Muscle of arm (tissue), 14 donors: ENCODE measurements around the gene SCNM1. TPM values are rescaled to one million over a fixed set of nuclear protein-coding genes. Genes with fewer than 3 reads are reported as not detected.
A peak's percentile ranks its signal among the peaks of the same experiment; 100 is the strongest.

Experiments used
- DNase-seq: peaks from one replicate; pipeline ENCODE4 v3.0.0-alpha.2; 2013
- long read RNA-seq, 11 donors: transcript quantifications; one replicate each; lab custom pipeline, GENCODE V29; 2026
- polyA plus RNA-seq, 12 donors: library from polyadenylated mRNA; unstranded; fragments of 120-200 nt; gene quantifications; one replicate each; pipeline ENCODE4 v1.2.1, GENCODE V29; 2013; ENCODE audit not compliant: insufficient read length in 12 of 12

The SCNM1 gene
- polyA plus RNA-seq, result 10 to 100 TPM in 11 of 12 donors, not detected in 1; 23.1 to 54.8 (median 39.1) TPM
- long read RNA-seq, donor 1, transcript SCNM1-202 (7 exons, 2,016 nt), result major isoform, 7 of 18 reads
- long read RNA-seq, donor 1, partial matches to known transcripts, result 0 of 18 reads
- long read RNA-seq, donor 1, other reads (novel, unspliced or antisense), result 0 of 18 reads
- long read RNA-seq, donor 2, transcript SCNM1-202 (7 exons, 2,016 nt), result major isoform, 18 of 29 reads
- long read RNA-seq, donor 2, partial matches to known transcripts, result 0 of 29 reads
- long read RNA-seq, donor 2, other reads (novel, unspliced or antisense), result 0 of 29 reads
- long read RNA-seq, donor 3, transcript SCNM1-206 (5 exons, 862 nt), result minor isoform, 5 of 15 reads
- long read RNA-seq, donor 3, transcript SCNM1-202 (7 exons, 2,016 nt), result major isoform, 6 of 15 reads
- long read RNA-seq, donor 3, partial matches to known transcripts, result 0 of 15 reads
- long read RNA-seq, donor 3, other reads (novel, unspliced or antisense), result 0 of 15 reads
- long read RNA-seq, donor 4, transcript SCNM1-202 (7 exons, 2,016 nt), result major isoform, 5 of 12 reads
- long read RNA-seq, donor 4, transcript SCNM1-206 (5 exons, 862 nt), result major isoform, 5 of 12 reads
- long read RNA-seq, donor 4, partial matches to known transcripts, result 0 of 12 reads
- long read RNA-seq, donor 4, other reads (novel, unspliced or antisense), result 0 of 12 reads
- long read RNA-seq, donor 5, transcript SCNM1-202 (7 exons, 2,016 nt), result major isoform, 10 of 12 reads
- long read RNA-seq, donor 5, partial matches to known transcripts, result 0 of 12 reads
- long read RNA-seq, donor 5, other reads (novel, unspliced or antisense), result 0 of 12 reads
- long read RNA-seq, donor 6, transcript SCNM1-202 (7 exons, 2,016 nt), result major isoform, 7 of 27 reads
- long read RNA-seq, donor 6, partial matches to known transcripts, result 0 of 27 reads
- long read RNA-seq, donor 6, other reads (novel, unspliced or antisense), result 15 of 27 reads
- long read RNA-seq, donor 7, transcript SCNM1-202 (7 exons, 2,016 nt), result major isoform, 5 of 8 reads
- long read RNA-seq, donor 7, partial matches to known transcripts, result 0 of 8 reads
- long read RNA-seq, donor 7, other reads (novel, unspliced or antisense), result 0 of 8 reads
- long read RNA-seq, donor 8, transcript SCNM1-202 (7 exons, 2,016 nt), result major isoform, 14 of 106 reads
- long read RNA-seq, donor 8, partial matches to known transcripts, result 16 of 106 reads
- long read RNA-seq, donor 8, other reads (novel, unspliced or antisense), result 66 of 106 reads
- long read RNA-seq, donor 9, partial matches to known transcripts, result 0 of 5 reads
- long read RNA-seq, donor 9, other reads (novel, unspliced or antisense), result 0 of 5 reads
- long read RNA-seq, donor 10, transcript SCNM1-202 (7 exons, 2,016 nt), result major isoform, 8 of 13 reads
- long read RNA-seq, donor 10, partial matches to known transcripts, result 0 of 13 reads
- long read RNA-seq, donor 10, other reads (novel, unspliced or antisense), result 0 of 13 reads
- long read RNA-seq, donor 11, transcript SCNM1-202 (7 exons, 2,016 nt), result major isoform, 6 of 40 reads
- long read RNA-seq, donor 11, partial matches to known transcripts, result 5 of 40 reads
- long read RNA-seq, donor 11, other reads (novel, unspliced or antisense), result 24 of 40 reads

DNA sequence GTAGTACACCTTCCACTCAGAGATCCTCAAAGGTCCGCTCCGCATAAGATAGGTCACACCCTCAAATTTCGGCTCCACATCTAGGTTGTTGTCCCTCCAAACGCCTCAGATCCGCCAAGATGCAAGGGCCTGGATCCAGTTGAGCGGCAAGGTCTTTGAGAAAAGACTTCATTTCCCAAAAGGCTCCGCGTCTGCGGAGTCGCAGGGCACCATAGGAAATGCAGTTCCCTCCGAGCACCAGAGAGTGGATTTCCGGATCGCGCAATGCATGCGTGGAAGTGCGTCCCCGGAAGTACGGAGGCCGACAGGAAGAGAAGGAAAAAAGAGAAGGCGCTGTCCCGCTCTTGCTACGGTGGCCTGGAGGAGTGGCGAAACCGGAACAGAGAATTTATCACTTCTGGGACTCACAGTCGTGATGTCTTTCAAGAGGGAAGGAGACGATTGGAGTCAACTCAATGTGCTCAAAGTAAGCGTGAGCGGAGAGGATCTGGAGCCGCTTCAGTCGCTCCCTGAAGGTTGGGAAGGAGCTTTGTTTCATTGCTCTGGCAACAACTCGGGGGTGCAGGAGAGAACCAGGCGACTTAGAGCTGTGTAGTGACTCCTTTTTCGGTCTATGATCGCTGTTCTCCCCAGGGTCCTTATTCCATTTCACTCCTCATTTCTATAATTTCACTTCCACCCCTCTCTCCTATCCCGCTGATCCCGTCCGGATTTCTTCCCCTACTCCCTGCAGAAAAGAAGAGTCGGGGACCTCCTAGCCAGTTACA lies at the start of gene SCNM1, which contains the start of gene LYSMD1:
SCNM1 (plus strand) TSS at position 407 of the 767 bp plus-strand sequence; CDS start at position 416, 9 bp downstream.
LYSMD1 (minus strand) TSS at position 165 of the 767 bp plus-strand sequence. CDS start 644 bp downstream, outside the sequence.
- peak; percentile 99 for DNase-seq

- DNase-seq, result no peak
These were observed 41.1 kb upstream of the SCNM1 start for GRCh38 chr1:151124763-151125403.

- DNase-seq, result no peak
These were observed 37.1 kb upstream of the SCNM1 start for GRCh38 chr1:151128800-151129199.

DNA sequence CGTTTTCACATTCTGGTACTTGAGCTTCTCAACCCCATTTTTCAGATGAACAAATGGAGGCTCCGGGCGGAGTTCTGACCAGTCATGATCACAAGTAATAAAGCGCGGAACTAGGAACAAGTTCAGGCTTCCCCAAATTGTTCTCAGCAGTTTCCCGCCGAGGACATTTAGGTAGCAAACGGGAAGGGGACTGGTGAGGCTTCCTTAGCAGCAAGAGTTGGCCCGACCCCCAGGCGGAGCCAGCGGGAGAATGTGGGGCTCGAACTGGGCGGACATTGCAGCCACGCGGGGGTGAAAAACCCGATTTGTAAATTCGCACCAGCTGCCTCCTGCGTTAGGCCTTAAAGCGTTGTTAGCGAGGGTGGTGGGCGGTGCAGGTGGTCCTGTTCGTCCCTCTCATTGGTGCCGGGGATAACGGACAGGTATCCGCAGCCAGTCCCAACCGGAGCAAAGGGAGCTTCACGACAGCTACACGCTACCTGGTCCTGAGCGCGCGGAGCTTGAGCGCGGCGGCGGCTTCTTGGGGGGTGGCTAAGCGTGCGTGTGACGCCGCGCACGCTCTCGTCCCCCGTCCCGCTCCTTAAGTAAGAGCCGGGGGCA lies 34.9 kb upstream of the SCNM1 start:
- DNase-seq, result peak; percentile 88

DNA sequence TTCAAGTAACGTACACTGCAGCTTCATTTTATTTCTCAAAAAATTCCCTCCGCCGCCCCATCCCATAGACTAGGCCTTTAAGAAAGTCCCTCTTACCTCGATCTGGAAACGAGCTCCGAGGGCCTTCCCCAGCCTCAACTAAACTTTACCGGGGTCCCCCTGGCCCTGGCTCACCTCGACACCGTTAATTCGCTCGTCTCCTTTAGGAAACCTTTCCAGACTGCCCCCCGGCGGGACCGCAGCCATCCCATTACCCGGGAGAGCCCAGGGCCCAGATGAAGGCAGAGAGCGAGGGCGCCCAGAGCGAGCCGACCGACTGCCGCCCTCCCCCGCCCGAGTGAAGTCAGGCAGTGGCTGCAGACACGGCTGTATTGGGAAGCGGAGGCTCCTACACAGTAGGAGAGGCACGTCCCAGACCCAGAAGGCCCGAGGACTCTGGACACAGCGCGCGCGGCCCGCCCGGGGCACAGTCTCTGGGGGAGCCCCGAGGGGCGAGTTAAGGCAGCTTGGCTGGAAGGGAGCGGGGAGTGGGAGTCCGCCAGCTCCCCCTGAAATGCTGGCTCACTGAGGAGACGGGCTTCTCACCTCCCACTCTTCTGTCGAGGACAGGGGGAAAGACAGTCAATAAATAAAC lies 34.1 kb upstream of the SCNM1 start:
- peak; percentile 36 for DNase-seq

DNA sequence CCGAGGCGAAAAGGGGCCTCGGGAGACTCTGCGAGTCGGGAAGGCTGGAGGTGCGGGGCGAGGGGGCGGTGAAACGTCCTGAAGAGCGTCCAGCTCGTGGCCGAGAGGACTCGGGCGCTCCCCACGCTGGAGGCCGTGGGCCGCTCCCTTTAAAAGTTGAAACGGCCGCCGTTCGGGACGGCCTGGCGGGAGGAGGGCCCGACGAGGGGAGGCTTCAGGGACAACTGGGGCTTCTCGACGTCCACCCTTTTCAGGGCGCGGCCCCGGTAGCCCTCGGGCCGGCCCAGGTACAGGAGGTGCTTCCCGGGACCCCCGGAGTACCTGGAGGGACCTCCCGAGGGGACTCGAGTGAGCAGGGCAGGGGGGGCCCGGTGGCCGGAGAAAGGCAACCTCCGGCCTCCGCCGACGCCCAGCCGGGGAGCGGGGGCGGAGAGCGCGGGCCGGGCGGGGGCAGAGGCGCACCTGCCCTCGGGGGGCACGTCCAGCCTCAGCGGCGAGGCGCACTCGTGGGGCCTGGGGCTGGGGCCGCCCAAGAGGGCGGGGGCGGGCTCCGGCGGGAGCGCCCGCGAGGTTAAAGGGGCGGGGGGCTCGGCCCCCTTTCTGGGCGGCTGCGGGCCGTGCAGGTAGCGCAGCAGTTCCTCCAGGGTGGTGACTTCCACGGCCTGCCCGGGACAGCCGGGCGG lies 33.5 kb upstream of the SCNM1 start:
- DNase-seq, result no peak

- no peak for DNase-seq
These were observed 32.7 kb upstream of the SCNM1 start for GRCh38 chr1:151133018-151133806.

GRCh38 chr1:151134396-151134795 lies 31.5 kb upstream of the SCNM1 start:
- no peak for DNase-seq

GRCh38 chr1:151134991-151135390 lies 31.0 kb upstream of the SCNM1 start:
- DNase-seq, result no peak

DNA sequence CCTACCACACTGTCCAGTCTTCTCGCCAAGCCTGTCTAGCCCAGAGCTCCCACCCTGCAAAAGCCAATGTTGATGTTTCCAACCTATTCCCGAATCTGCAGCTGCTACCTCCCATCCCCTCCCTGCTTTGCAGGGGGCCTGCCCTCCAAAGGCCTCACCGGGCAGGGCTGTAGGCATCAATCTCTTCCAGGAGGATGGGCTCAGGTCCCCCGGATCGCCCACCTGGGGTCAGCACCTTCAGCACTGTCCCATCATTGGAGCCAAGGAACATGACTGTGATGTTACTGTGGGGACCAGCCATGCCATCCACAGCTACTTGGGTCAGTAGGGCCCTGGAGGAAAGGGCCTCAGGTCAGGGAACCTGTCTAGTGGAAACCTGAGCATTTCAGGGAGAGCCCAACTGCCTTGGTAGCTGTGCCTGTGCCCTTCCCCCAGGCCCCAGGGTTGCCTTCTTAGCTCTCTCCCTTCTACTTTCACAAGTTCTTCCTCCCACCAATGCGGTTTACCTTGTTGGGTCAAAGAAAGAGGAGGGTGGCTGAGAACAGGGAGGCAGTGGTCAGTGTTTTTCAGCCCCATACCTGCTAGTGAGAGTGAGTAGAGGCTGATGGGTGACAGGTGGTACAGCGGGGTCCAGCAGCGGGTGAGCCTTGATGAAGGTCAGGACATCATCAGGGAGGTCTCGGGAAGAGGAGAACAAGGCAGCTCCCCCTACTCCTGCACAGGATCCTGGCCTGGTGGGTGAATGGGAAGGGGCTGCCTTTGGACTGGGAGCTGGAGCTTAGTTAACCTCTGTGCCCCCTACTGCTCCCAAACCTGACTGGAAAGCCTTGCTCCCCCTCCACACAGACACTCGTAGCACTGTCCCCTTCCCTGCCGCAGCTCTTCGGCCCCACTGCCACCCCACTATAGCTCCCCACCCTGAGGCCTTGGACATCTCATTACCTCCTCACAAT lies 30.2 kb upstream of the SCNM1 start:
- DNase-seq, result no peak

DNA sequence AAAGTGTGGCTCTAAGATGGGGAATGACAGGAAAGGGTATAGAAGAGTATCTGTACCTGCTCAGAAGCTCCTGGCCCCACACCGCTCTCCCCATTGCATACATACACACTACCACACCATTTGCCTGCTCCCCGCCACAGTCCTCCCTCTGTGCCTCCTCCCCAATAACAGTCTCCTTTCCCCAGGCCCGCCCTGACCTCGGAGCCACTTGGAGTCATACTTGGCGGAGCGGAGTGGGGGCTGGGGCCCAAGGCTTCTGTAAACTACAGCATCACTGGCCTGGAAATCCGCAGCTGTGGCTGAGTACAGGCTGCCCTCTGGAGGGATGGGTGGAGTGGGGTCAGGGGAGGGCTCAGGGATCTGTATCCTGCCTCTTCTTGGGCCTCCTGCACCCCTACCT lies 28.2 kb upstream of the SCNM1 start:
- DNase-seq, result no peak

- no peak for DNase-seq
These were observed 23.4 kb upstream of the SCNM1 start for GRCh38 chr1:151142411-151143056.

DNA sequence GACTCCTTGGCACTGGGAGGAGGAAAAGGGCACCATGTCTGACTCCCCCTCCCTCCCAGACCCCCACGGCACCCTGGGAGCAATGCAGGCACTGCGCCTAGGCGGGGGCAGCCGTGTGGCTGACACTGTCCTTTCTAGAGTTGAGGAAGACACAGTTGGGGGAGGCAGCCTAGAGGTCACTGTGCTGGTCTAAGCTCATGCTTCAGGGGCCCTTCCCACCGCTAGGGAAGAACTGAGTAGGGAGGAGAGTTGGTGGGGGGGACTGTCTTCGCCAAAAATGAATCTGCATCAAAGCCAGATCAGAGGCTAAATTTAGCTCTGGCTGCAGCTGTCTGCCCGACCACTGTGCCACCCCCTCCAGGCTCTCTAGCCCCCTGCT lies 22.9 kb upstream of the SCNM1 start:
- DNase-seq, result no peak

DNA sequence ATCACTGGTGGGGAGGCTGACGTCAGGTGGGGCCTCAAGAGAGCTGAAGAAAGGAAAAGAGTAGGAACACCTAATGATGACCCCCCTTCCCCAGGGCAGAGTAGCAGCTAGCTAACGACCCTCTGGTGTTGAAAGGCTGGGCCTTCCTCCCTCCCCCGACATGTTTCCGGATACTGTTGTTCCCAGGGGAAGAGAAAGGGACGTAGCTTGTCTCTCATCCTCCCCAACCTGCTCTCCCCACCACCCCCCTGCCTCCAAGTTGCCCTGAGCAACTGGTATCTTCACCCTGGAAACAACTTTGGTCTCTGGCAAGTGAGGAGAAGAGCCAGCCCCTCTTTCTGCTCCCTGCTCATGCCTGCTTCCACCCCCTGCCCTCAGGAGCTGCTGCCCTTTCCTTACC lies 22.0 kb upstream of the SCNM1 start:
- no peak for DNase-seq
